Measurements from ENCODE around the gene EPHA7. TPM values are rescaled to one million over a fixed set of nuclear protein-coding genes. Genes with fewer than 3 reads are reported as not detected.

The EPHA7 gene
- total and polyA plus RNA-seq, 2 experiments from 2014 or later = 35.8 to 59.0 TPM

- TF ChIP-seq CTCF (IDR thresholded peaks at IDR 0.05; ENCODE audit: low read depth, low read length) = no peak
- H3K27ac ChIP-seq = no peak overlapping the region
- peaks cover 4% of the 10 kb centered on the region for H3K36me3 ChIP-seq
- no peak for DNase-seq (ENCODE audit: low read depth in 1 of 2, low spot score in 1 of 2)
- peaks cover 13% of the 10 kb centered on the region for H3K4me1 ChIP-seq (ENCODE audit: low read depth)
- no peak overlapping the region for H3K4me3 ChIP-seq
- H3K9me3 ChIP-seq (ENCODE audit: low read depth) = peaks cover 5% of the 10 kb centered on the region
- no peaks in the 10 kb centered on the region for H3K27me3 ChIP-seq
Measured at GRCh38 chr6:93376026-93376540, 43.3 kb downstream of the EPHA7 start.

GRCh38 chr6:93373445-93373844, 45.9 kb downstream of the EPHA7 start:
- no peak overlapping the region for H3K4me3 ChIP-seq
- no peak overlapping the region for H3K27ac ChIP-seq
- TF ChIP-seq CTCF (IDR thresholded peaks at IDR 0.05; ENCODE audit: low read depth, low read length) = no peak
- H3K4me1 ChIP-seq (ENCODE audit: low read depth) = peaks cover 13% of the 10 kb centered on the region
- H3K27me3 ChIP-seq = no peaks in the 10 kb centered on the region
- H3K36me3 ChIP-seq = no peaks in the 10 kb centered on the region
- H3K9me3 ChIP-seq (ENCODE audit: low read depth) = no peaks in the 10 kb centered on the region
- DNase-seq (ENCODE audit: low read depth in 1 of 2, low spot score in 1 of 2) = no peak

GRCh38 chr6:93371756-93372155, 47.6 kb downstream of the EPHA7 start:
- no peak for DNase-seq (ENCODE audit: low read depth in 1 of 2, low spot score in 1 of 2)
- Histone ChIP-seq H3K27me3 (no peaks in the 10 kb centered on the region), H3K4me1 (ENCODE audit: low read depth) (peaks cover 13% of the 10 kb centered on the region), H3K4me3 (no peak overlapping the region), H3K36me3 (no peaks in the 10 kb centered on the region), H3K27ac (no peak overlapping the region), H3K9me3 (ENCODE audit: low read depth) (no peaks in the 10 kb centered on the region)
- TF ChIP-seq CTCF (IDR thresholded peaks at IDR 0.05; ENCODE audit: low read depth, low read length) = no peak

GRCh38 chr6:93369586-93370134, 49.7 kb downstream of the EPHA7 start:
- H3K36me3 ChIP-seq = no peaks in the 10 kb centered on the region
- no peak overlapping the region for H3K4me3 ChIP-seq
- no peak for TF ChIP-seq CTCF (IDR thresholded peaks at IDR 0.05; ENCODE audit: low read depth, low read length)
- H3K27me3 ChIP-seq = no peaks in the 10 kb centered on the region
- H3K27ac ChIP-seq = no peak overlapping the region
- no peaks in the 10 kb centered on the region for H3K9me3 ChIP-seq (ENCODE audit: low read depth)
- H3K4me1 ChIP-seq (ENCODE audit: low read depth) = peaks cover 13% of the 10 kb centered on the region
- DNase-seq (ENCODE audit: low read depth in 1 of 2, low spot score in 1 of 2) = no peak

GRCh38 chr6:93366506-93366905, 52.9 kb downstream of the EPHA7 start:
- no peak for DNase-seq (ENCODE audit: low read depth in 1 of 2, low spot score in 1 of 2)
- H3K27me3 ChIP-seq = no peaks in the 10 kb centered on the region
- H3K9me3 ChIP-seq (ENCODE audit: low read depth) = no peaks in the 10 kb centered on the region
- TF ChIP-seq CTCF (IDR thresholded peaks at IDR 0.05; ENCODE audit: low read depth, low read length) = no peak
- peak overlapping the region; percentile 11 for H3K27ac ChIP-seq
- H3K4me1 ChIP-seq (ENCODE audit: low read depth) = peaks cover 5% of the 10 kb centered on the region
- H3K4me3 ChIP-seq = no peak overlapping the region
- no peaks in the 10 kb centered on the region for H3K36me3 ChIP-seq

Measured in cardiac muscle cell (in vitro differentiated cells and primary cell).